Measurements from ENCODE around the gene PELI2.

PELI2 gene

GRCh38 chr14:56241461-56241860 lies 123.2 kb downstream of the PELI2 start:
- no peak for TF ChIP-seq ZFX (IDR thresholded peaks at IDR 0.05; ENCODE audit: borderline replicate concordance)
- TF ChIP-seq CTCF (IDR thresholded peaks at IDR 0.05) = no peak
- no peak overlapping the region for H3K27ac ChIP-seq

- H3K27ac ChIP-seq = no peak overlapping the region
- TF ChIP-seq CTCF (IDR thresholded peaks at IDR 0.05) (no peak), ZFX (IDR thresholded peaks at IDR 0.05; ENCODE audit: borderline replicate concordance) (no peak)
Observed at GRCh38 chr14:56243110-56243509, 124.9 kb downstream of the PELI2 start.

GRCh38 chr14:56244138-56244789 lies 126.1 kb downstream of the PELI2 start:
- no peak overlapping the region for H3K27ac ChIP-seq
- TF ChIP-seq CTCF (IDR thresholded peaks at IDR 0.05) (no peak), ZFX (IDR thresholded peaks at IDR 0.05; ENCODE audit: borderline replicate concordance) (no peak)

- H3K27ac ChIP-seq = no peak overlapping the region
- no peak for TF ChIP-seq ZFX (IDR thresholded peaks at IDR 0.05; ENCODE audit: borderline replicate concordance)
- peak; percentile 60 for TF ChIP-seq CTCF (IDR thresholded peaks at IDR 0.05)
Observed at GRCh38 chr14:56247495-56248200, 129.4 kb downstream of the PELI2 start.

GRCh38 chr14:56248442-56248841 lies 130.2 kb downstream of the PELI2 start:
- TF ChIP-seq ZFX (IDR thresholded peaks at IDR 0.05; ENCODE audit: borderline replicate concordance) (no peak), CTCF (IDR thresholded peaks at IDR 0.05) (no peak)
- no peak overlapping the region for H3K27ac ChIP-seq

- H3K27ac ChIP-seq = no peak overlapping the region
- no peak for TF ChIP-seq CTCF (IDR thresholded peaks at IDR 0.05)
- no peak for TF ChIP-seq ZFX (IDR thresholded peaks at IDR 0.05; ENCODE audit: borderline replicate concordance)
Observed at GRCh38 chr14:56261046-56261445, 142.8 kb downstream of the PELI2 start.

- TF ChIP-seq ZFX (IDR thresholded peaks at IDR 0.05; ENCODE audit: borderline replicate concordance) (no peak), CTCF (IDR thresholded peaks at IDR 0.05) (no peak)
- no peak overlapping the region for H3K27ac ChIP-seq
Observed at GRCh38 chr14:56262530-56262929, 144.3 kb downstream of the PELI2 start.

Measured in 22Rv1 (cell line).